OCI-LY7 (cell line): ENCODE data around the gene AVPR2. TPM values are rescaled to one million over a fixed set of nuclear protein-coding genes. Genes with fewer than 3 reads are reported as not detected.

Experiments
- BruUV-seq: library from RNA; stranded (reverse); fragments of 400-500 nt; replicated peaks from 2 replicates; lab custom pipeline; 2021; lab: Mats Ljungman, UMichigan
- CTCF ChIA-PET: fragments of 300-600 bp; sonication (Branson Sonifier 250); formaldehyde crosslinking; loops from one replicate; lab custom pipeline; 2022; ENCODE audit warnings: antibody characterized with exemption; ENCODE audit not compliant: unreplicated experiment; lab: Charles Lee
- POLR2A ChIA-PET: fragments of 300-600 bp; sonication (Branson Sonifier 250); formaldehyde crosslinking; loops from one replicate; lab custom pipeline; 2022; ENCODE audit warnings: antibody characterized with exemption; lab: Charles Lee
- DNase-seq: peaks from one replicate; pipeline ENCODE4 v3.0.0-alpha.2; 2015; ENCODE audit warnings: low spot score
- H2AFZ ChIP-seq: fragments of 200-600 bp; sonication (generic), shearing (Covaris generic); 2 replicates; pipeline ENCODE4 v1.6.1; 2014; ENCODE audit warnings: mild to moderate bottlenecking, antibody characterized with exemption, low read length, moderate library complexity
- H3K27ac ChIP-seq: fragments of 200-600 bp; sonication (generic); 2 replicates; pipeline ENCODE4 v1.5.1; 2014; ENCODE audit warnings: mixed run types, low read depth, mild to moderate bottlenecking, moderate library complexity, low read length, inconsistent platforms; ENCODE audit not compliant: poor library complexity, severe bottlenecking
- H3K36me3 ChIP-seq: fragments of 200-600 bp; sonication (generic); 2 replicates; pipeline ENCODE4 v1.6.1; 2014; ENCODE audit warnings: mild to moderate bottlenecking, antibody characterized with exemption, low read length, moderate library complexity, mixed read lengths; ENCODE audit not compliant: insufficient read depth
- H3K4me1 ChIP-seq: fragments of 200-600 bp; sonication (generic); 2 replicates; pipeline ENCODE4 v1.5.1; 2014; ENCODE audit warnings: mild to moderate bottlenecking, low read length; ENCODE audit not compliant: insufficient read depth, poor library complexity, severe bottlenecking
- H3K4me2 ChIP-seq: fragments of 200-600 bp; sonication (generic); 2 replicates; pipeline ENCODE4 v1.6.1; 2014; ENCODE audit warnings: mild to moderate bottlenecking, low read length
- H3K4me3 ChIP-seq: fragments of 200-600 bp; sonication (generic); 2 replicates; pipeline ENCODE4 v1.5.1; 2014; ENCODE audit warnings: mild to moderate bottlenecking, low read depth, low read length; ENCODE audit not compliant: poor library complexity, severe bottlenecking
- H3K79me2 ChIP-seq: fragments of 200-600 bp; sonication (generic); 2 replicates; pipeline ENCODE4 v1.6.1; 2016; ENCODE audit warnings: low read depth, mild to moderate bottlenecking, low read length, moderate library complexity, mixed read lengths; ENCODE audit not compliant: insufficient read depth
- H3K9me2 ChIP-seq: fragments of 200-600 bp; sonication (generic); 2 replicates; pipeline ENCODE4 v1.6.1; 2016; ENCODE audit warnings: mild to moderate bottlenecking, low read length, mixed read lengths; ENCODE audit not compliant: insufficient read depth
- H3K9me3 ChIP-seq: fragments of 200-600 bp; sonication (generic); 2 replicates; pipeline ENCODE4 v1.6.1; 2014; ENCODE audit warnings: mild to moderate bottlenecking, mixed run types, low read length, mixed read lengths
- H4K20me1 ChIP-seq: fragments of 200-600 bp; sonication (generic); 2 replicates; pipeline ENCODE4 v1.6.1; 2014; ENCODE audit warnings: mild to moderate bottlenecking, antibody characterized with exemption, low read length, moderate library complexity, mixed read lengths; ENCODE audit not compliant: insufficient read depth
- EZH2phosphoT487 ChIP-seq: fragments of 200-600 bp; sonication (generic); IDR thresholded peaks from 2 replicates; pipeline ENCODE4 v1.6.1; 2018; ENCODE audit warnings: low read depth, borderline replicate concordance, mild to moderate bottlenecking, mixed run types, antibody characterized with exemption, low read length, moderate library complexity, mixed read lengths
- intact Hi-C: fragments of 100-400 bp; cut with micrococcal nuclease; formaldehyde crosslinking; loops from one replicate; pipeline ENCODE4 v1.10.0; 2022; ENCODE audit not compliant: unreplicated experiment
- total RNA-seq, 2 experiments: library from RNA; depleted of rRNA in 1 of 2; stranded (reverse); fragments of >200 nt in 1 of 2; shearing (Covaris generic) in 1 of 2; gene quantifications; 2 replicates each; pipeline ENCODE4 v1.2.3, GENCODE V29; 2014 to 2022
- TF ChIP-seq, protein P1 (sequence below): fragments of 200-600 bp; sonication (generic); conservative IDR thresholded peaks from 2 replicates; pipeline ENCODE4 v1.5.1; 2014; ENCODE audit warnings: mild to moderate bottlenecking, antibody characterized with exemption, low read length, moderate library complexity, mixed read lengths

Gene AVPR2
- total RNA-seq, 2 experiments from 2014 or later = 0.09 TPM; not detected in 1

DNA sequence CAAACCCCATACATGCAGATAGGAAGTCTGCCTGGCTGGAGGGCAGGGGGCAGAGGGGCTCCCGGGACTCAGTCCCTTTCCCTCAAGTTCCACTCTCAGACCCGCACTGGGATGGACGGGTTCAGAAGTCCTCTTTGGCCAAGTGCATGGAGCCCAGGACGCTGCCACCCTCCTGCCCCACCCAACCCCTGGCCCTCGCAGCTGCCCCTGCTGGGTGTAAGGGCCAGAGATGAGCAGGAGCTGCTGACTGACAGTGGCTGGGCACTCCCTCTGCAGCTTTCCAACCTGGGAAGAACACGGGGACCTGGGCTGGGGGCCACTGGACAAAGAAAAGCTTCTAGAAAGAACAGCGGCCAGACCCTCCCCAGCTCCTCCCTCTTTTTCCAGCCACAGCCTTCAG, 21.9 kb upstream of the AVPR2 start:
- intact Hi-C loops = loop anchor here (5.0 to 10.0 kb wide), 2 partner anchors 58 to 120 kb away; partner anchors contain the start of gene PLXNB3
- Histone ChIP-seq H3K4me3 (no peak overlapping the region), H3K4me1 (no peaks in the 10 kb centered on the region), H4K20me1 (no peaks in the 10 kb centered on the region), H3K36me3 (no peaks in the 10 kb centered on the region), H3K4me2 (no peak overlapping the region), H2AFZ (no peak overlapping the region), H3K27ac (no peak overlapping the region), H3K79me2 (no peaks in the 10 kb centered on the region), H3K9me3 (no peaks in the 10 kb centered on the region), H3K9me2 (no peaks in the 10 kb centered on the region)
- no TSS peak for BruUV-seq
- POLR2A ChIA-PET = interaction anchor here (0.6 kb wide), 1 partner anchor 44 kb away, joined by 4 read pairs; no protein-coding TSS in a partner anchor
- CTCF ChIA-PET = no interaction called here
- no peak for DNase-seq
- TF ChIP-seq EZH2phosphoT487 = no peak
- TF ChIP-seq, protein P1, sequence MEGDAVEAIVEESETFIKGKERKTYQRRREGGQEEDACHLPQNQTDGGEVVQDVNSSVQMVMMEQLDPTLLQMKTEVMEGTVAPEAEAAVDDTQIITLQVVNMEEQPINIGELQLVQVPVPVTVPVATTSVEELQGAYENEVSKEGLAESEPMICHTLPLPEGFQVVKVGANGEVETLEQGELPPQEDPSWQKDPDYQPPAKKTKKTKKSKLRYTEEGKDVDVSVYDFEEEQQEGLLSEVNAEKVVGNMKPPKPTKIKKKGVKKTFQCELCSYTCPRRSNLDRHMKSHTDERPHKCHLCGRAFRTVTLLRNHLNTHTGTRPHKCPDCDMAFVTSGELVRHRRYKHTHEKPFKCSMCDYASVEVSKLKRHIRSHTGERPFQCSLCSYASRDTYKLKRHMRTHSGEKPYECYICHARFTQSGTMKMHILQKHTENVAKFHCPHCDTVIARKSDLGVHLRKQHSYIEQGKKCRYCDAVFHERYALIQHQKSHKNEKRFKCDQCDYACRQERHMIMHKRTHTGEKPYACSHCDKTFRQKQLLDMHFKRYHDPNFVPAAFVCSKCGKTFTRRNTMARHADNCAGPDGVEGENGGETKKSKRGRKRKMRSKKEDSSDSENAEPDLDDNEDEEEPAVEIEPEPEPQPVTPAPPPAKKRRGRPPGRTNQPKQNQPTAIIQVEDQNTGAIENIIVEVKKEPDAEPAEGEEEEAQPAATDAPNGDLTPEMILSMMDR = no peak

DNA sequence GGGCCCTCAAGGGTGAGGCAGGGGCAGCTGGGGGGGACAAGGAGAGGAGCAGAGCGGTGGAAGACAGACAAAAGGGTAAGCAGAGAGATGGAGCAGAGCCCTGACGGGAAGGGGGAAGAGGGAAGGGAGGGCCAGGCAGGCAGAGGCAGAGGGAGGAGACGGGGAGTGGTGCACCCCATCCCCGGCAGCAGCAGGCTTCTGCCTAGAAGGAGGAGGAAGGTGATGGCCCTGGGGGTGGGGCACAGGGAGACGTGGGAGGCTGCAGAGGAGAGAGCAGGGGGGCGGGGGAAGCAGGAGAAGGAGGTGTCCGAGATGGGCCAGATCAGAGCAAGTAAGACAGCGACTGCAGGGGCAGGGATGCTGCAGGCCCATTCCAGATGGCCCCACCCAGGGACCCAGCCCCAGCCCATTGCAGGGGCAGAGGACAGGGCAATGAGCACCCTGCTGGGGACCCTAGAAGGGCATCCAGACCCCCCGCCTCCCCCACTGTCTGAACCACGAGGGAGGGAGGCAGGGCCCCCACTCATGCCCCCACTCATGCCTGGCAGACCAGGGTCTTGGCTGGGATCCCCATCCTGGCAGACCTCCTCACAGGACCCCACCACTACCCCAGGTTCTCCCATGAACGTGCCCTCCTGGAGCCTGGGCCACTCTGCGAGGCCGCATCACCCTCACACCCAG, 21.2 kb upstream of the AVPR2 start:
- H3K79me2 ChIP-seq = no peaks in the 10 kb centered on the region
- no peak overlapping the region for H3K27ac ChIP-seq
- no TSS peak for BruUV-seq
- no peak overlapping the region for H3K4me2 ChIP-seq
- no peak overlapping the region for H2AFZ ChIP-seq
- H3K9me3 ChIP-seq = no peaks in the 10 kb centered on the region
- H3K4me3 ChIP-seq = no peak overlapping the region
- H3K4me1 ChIP-seq = no peaks in the 10 kb centered on the region
- TF ChIP-seq EZH2phosphoT487 = no peak
- TF ChIP-seq, protein P1 = no peak
- H3K36me3 ChIP-seq = no peaks in the 10 kb centered on the region
- CTCF ChIA-PET = no interaction called here
- no peaks in the 10 kb centered on the region for H3K9me2 ChIP-seq
- intact Hi-C loops = loop anchor here (5.0 to 10.0 kb wide), 2 partner anchors 59 to 121 kb away; partner anchors contain the start of gene PLXNB3
- no peak for DNase-seq
- H4K20me1 ChIP-seq = no peaks in the 10 kb centered on the region
- POLR2A ChIA-PET = no interaction called here

DNA sequence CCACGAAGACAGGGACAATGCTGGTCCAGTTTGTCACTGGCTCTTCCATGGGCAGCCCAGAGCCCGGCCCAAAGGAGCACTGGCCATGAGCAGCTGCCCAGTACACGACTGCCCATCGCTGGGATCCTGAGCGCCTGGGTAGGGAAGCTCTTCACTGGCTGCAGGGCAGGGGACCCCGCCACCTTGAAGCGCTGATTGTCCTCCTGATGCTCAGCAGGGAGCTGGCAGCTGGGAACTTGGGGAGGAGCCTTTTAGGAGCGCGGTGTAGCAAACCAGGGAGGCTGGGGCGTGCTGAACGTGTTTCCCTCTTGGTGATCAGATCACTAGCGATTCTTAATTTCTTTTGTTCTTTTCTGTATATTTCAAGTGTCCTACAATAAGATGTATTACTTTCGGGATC, 20.3 kb upstream of the AVPR2 start:
- H4K20me1 ChIP-seq = no peaks in the 10 kb centered on the region
- H3K79me2 ChIP-seq = no peaks in the 10 kb centered on the region
- H3K4me1 ChIP-seq = no peaks in the 10 kb centered on the region
- TF ChIP-seq EZH2phosphoT487 = no peak
- TF ChIP-seq, protein P1 = no peak
- DNase-seq = no peak
- intact Hi-C loops = loop anchor here (5.0 to 10.0 kb wide), 2 partner anchors 59 to 122 kb away; partner anchors contain the start of gene PLXNB3
- POLR2A ChIA-PET = no interaction called here
- H3K9me2 ChIP-seq = no peaks in the 10 kb centered on the region
- H3K4me3 ChIP-seq = no peak overlapping the region
- BruUV-seq = no TSS peak
- no peaks in the 10 kb centered on the region for H3K9me3 ChIP-seq
- no peak overlapping the region for H3K4me2 ChIP-seq
- CTCF ChIA-PET = no interaction called here
- no peak overlapping the region for H3K27ac ChIP-seq
- no peak overlapping the region for H2AFZ ChIP-seq
- H3K36me3 ChIP-seq = no peaks in the 10 kb centered on the region
